ENCODE data around the gene BAZ1A. TPM values are rescaled to one million over a fixed set of nuclear protein-coding genes. Genes with fewer than 3 reads are reported as not detected.

BAZ1A gene
- total RNA-seq, 4 donors from 2014 or later: 11.6 to 18.5 (median 14.7) TPM

- intact Hi-C loops (cut with DNase I; ENCODE audit: low total_unique reads): no loop called here
- H3K4me3 ChIP-seq: no peak overlapping the region
These were observed 11.3 kb downstream of the BAZ1A start for GRCh38 chr14:34863844-34864243.

GRCh38 chr14:34858765-34859164, 16.4 kb downstream of the BAZ1A start:
- ATAC-seq (no peak), DNase-seq (no peak)
- Histone ChIP-seq H3K4me3 (no peak overlapping the region), H3K36me3 (no peaks in the 10 kb centered on the region), H3K27ac (no peak overlapping the region), H3K4me1 (no peaks in the 10 kb centered on the region), H3K27me3 (no peaks in the 10 kb centered on the region), H3K9me3 (no peaks in the 10 kb centered on the region)
- in situ Hi-C loops (cut with MboI; ENCODE audit: low sequenced_read_pairs in 4 of 4): no loop called here
- intact Hi-C loops (cut with DNase I; ENCODE audit: low total_unique reads): no loop called here
- TF ChIP-seq POLR2A (IDR thresholded peaks at IDR 0.05): no peak
- TF ChIP-seq CTCF (IDR thresholded peaks at IDR 0.05 in 4 of 5, conservative IDR thresholded peaks at IDR 0.05 in 1 of 5): no peak

More at GRCh38 chr14:34863844-34864243, 11.3 kb downstream of the BAZ1A start:
- Histone ChIP-seq H3K4me1 (no peaks in the 10 kb centered on the region), H3K27ac (no peak overlapping the region), H3K36me3 (no peaks in the 10 kb centered on the region), H3K27me3 (no peaks in the 10 kb centered on the region), H3K9me3 (no peaks in the 10 kb centered on the region)
- in situ Hi-C loops (cut with MboI; ENCODE audit: low sequenced_read_pairs in 4 of 4): no loop called here
- ATAC-seq (no peak), DNase-seq (no peak)
- TF ChIP-seq CTCF (IDR thresholded peaks at IDR 0.05 in 4 of 5, conservative IDR thresholded peaks at IDR 0.05 in 1 of 5) (no peak), POLR2A (IDR thresholded peaks at IDR 0.05) (no peak)

- Histone ChIP-seq H3K27ac (no peak overlapping the region), H3K4me1 (no peaks in the 10 kb centered on the region), H3K9me3 (no peaks in the 10 kb centered on the region), H3K4me3 (no peak overlapping the region), H3K36me3 (peaks cover 0 to 7% of the 10 kb centered on the region in 2 donors), H3K27me3 (no peaks in the 10 kb centered on the region)
- ATAC-seq: no peak
- in situ Hi-C loops (cut with MboI; ENCODE audit: low sequenced_read_pairs in 4 of 4) (no loop called here), intact Hi-C loops (cut with DNase I; ENCODE audit: low total_unique reads) (no loop called here)
- TF ChIP-seq CTCF (IDR thresholded peaks at IDR 0.05 in 4 of 5, conservative IDR thresholded peaks at IDR 0.05 in 1 of 5) (no peak), POLR2A (IDR thresholded peaks at IDR 0.05) (no peak)
- no peak for DNase-seq
These were observed 17.3 kb downstream of the BAZ1A start for GRCh38 chr14:34857689-34858449.

GRCh38 chr14:34853041-34853440, 22.1 kb downstream of the BAZ1A start:
- Histone ChIP-seq H3K4me3 (no peak overlapping the region), H3K36me3 (peaks cover 0 to 7% of the 10 kb centered on the region in 2 donors), H3K4me1 (no peaks in the 10 kb centered on the region), H3K9me3 (no peaks in the 10 kb centered on the region), H3K27ac (no peak overlapping the region), H3K27me3 (no peaks in the 10 kb centered on the region)
- DNase-seq (no peak), ATAC-seq (no peak)
- TF ChIP-seq POLR2A (IDR thresholded peaks at IDR 0.05) (no peak), CTCF (IDR thresholded peaks at IDR 0.05 in 4 of 5, conservative IDR thresholded peaks at IDR 0.05 in 1 of 5) (no peak)
- intact Hi-C loops (cut with DNase I; ENCODE audit: low total_unique reads): no loop called here
- in situ Hi-C loops (cut with MboI; ENCODE audit: low sequenced_read_pairs in 4 of 4): no loop called here
